ENCODE results near the gene EPB41. TPM values are rescaled to one million over a fixed set of nuclear protein-coding genes. Genes with fewer than 3 reads are reported as not detected.

EPB41 gene
- polyA plus RNA-seq, 2 of the 4 experiments (the other 2 are of a cell fraction) = 4.9 to 12.8 TPM

DNA sequence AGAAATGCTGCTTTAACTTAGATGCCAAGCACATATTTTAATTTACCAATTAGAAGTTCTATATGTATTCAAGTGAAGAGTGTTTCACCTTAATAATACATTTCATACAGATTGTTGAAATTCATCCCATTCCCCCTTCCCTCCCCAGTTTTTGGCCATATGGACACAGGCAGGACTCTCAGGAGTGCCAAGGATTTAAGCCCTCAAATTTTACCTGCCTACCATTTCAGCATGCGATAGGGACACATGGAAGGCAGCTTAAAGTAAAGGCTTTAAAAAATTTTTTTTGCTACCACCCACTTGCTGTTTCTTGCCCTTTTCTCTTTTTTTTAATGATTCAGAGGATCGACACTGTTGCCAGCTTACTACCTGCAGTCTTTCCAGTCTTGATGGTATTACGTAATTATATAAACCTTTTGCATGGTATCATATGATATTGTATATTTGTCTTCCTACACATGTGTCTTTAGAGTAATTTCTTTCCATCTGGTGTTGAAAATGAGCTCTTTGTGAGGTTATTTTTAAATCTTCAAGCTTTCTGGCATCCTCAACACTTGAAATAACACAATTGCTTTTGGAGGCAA is 7.0 kb downstream of the EPB41 start:
- ATAC-seq (no peak), FAIRE-seq (no peak), DNase-seq (ENCODE audit: low read depth in 1 of 2, low spot score in 1 of 2) (no peak)
- ChIA-PET POLR2A (no interaction called here), CTCF (no interaction called here)
- no peak overlapping the region for H3K27ac ChIP-seq
- H3K4me2 ChIP-seq = no peak overlapping the region
- no peaks in the 10 kb centered on the region for H3K9me3 ChIP-seq
- 88% methylated on average over 3 of the region's 3 CpGs for WGBS (ENCODE audit: missing lambda C conversion rate)
- no peak overlapping the region for H3K4me3 ChIP-seq
- TF ChIP-seq, protein P1, sequence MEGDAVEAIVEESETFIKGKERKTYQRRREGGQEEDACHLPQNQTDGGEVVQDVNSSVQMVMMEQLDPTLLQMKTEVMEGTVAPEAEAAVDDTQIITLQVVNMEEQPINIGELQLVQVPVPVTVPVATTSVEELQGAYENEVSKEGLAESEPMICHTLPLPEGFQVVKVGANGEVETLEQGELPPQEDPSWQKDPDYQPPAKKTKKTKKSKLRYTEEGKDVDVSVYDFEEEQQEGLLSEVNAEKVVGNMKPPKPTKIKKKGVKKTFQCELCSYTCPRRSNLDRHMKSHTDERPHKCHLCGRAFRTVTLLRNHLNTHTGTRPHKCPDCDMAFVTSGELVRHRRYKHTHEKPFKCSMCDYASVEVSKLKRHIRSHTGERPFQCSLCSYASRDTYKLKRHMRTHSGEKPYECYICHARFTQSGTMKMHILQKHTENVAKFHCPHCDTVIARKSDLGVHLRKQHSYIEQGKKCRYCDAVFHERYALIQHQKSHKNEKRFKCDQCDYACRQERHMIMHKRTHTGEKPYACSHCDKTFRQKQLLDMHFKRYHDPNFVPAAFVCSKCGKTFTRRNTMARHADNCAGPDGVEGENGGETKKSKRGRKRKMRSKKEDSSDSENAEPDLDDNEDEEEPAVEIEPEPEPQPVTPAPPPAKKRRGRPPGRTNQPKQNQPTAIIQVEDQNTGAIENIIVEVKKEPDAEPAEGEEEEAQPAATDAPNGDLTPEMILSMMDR (IDR thresholded peaks at IDR 0.05) = no peak
- TF ChIP-seq BHLHE40 (IDR thresholded peaks at IDR 0.05; ENCODE audit: low read depth, low read length) (no peak), TP53 (CRISPR knock-in tag; IDR thresholded peaks at IDR 0.05) (no peak), SMC3 (IDR thresholded peaks at IDR 0.05) (no peak), CBX8 (IDR thresholded peaks at IDR 0.05) (no peak), HEYL (CRISPR knock-in tag; IDR thresholded peaks at IDR 0.05) (no peak), PHF8 (IDR thresholded peaks at IDR 0.05; ENCODE audit: borderline replicate concordance, low read depth) (no peak), RNF2 (IDR thresholded peaks at IDR 0.05; ENCODE audit: borderline replicate concordance, low read depth) (no peak)
- TF ChIP-seq, protein P2, sequence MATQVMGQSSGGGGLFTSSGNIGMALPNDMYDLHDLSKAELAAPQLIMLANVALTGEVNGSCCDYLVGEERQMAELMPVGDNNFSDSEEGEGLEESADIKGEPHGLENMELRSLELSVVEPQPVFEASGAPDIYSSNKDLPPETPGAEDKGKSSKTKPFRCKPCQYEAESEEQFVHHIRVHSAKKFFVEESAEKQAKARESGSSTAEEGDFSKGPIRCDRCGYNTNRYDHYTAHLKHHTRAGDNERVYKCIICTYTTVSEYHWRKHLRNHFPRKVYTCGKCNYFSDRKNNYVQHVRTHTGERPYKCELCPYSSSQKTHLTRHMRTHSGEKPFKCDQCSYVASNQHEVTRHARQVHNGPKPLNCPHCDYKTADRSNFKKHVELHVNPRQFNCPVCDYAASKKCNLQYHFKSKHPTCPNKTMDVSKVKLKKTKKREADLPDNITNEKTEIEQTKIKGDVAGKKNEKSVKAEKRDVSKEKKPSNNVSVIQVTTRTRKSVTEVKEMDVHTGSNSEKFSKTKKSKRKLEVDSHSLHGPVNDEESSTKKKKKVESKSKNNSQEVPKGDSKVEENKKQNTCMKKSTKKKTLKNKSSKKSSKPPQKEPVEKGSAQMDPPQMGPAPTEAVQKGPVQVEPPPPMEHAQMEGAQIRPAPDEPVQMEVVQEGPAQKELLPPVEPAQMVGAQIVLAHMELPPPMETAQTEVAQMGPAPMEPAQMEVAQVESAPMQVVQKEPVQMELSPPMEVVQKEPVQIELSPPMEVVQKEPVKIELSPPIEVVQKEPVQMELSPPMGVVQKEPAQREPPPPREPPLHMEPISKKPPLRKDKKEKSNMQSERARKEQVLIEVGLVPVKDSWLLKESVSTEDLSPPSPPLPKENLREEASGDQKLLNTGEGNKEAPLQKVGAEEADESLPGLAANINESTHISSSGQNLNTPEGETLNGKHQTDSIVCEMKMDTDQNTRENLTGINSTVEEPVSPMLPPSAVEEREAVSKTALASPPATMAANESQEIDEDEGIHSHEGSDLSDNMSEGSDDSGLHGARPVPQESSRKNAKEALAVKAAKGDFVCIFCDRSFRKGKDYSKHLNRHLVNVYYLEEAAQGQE (IDR thresholded peaks at IDR 0.05) = no peak
- TF ChIP-seq, protein P3, sequence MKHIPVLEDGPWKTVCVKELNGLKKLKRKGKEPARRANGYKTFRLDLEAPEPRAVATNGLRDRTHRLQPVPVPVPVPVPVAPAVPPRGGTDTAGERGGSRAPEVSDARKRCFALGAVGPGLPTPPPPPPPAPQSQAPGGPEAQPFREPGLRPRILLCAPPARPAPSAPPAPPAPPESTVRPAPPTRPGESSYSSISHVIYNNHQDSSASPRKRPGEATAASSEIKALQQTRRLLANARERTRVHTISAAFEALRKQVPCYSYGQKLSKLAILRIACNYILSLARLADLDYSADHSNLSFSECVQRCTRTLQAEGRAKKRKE (CRISPR knock-in tag; IDR thresholded peaks at IDR 0.05; ENCODE audit: low read depth) = no peak
- no peaks in the 10 kb centered on the region for H3K4me1 ChIP-seq

DNA sequence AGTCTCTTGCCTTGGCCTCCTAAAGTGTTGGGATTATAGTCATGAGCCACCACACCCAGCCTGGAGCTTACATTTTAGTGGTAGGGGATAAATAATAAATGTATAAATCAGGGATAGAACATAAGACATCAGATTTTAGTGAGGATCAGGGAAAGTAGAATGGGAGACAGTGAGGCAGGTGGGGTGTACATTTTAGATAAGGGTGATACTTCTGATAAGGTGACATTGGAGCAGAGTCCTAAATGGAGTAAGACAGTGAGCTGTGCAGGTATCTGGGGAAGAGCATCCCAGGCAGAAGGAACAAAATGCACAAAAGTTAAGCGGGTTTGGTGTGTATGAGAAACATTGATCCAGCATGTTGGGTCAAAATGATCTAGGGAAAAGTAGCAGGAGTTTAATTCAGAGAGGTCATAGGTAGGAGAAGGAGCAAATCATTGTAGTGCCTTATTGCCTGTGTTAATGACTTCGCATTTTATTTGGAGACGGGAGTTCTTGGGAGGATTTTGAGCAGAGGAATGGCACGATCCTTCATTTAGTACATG is 11.1 kb downstream of the EPB41 start:
- ChIA-PET CTCF (no interaction called here), POLR2A (no interaction called here)
- no peak for DNase-seq (ENCODE audit: low read depth in 1 of 2, low spot score in 1 of 2)
- ATAC-seq = no peak
- WGBS (ENCODE audit: missing lambda C conversion rate) = 91% methylated on average over 4 of the region's 4 CpGs
- H3K27ac ChIP-seq = no peak overlapping the region
- H3K4me1 ChIP-seq = peaks cover 21% of the 10 kb centered on the region
- H3K9me3 ChIP-seq = no peaks in the 10 kb centered on the region
- H3K4me3 ChIP-seq = no peak overlapping the region
- FAIRE-seq = no peak
- H3K4me2 ChIP-seq = no peak overlapping the region
- no peak for TF ChIP-seq PHF8 (IDR thresholded peaks at IDR 0.05; ENCODE audit: borderline replicate concordance, low read depth)
- TF ChIP-seq FOSL2 (IDR thresholded peaks at IDR 0.05) = no peak
- no peak for TF ChIP-seq FOSL2 (CRISPR knock-in tag; IDR thresholded peaks at IDR 0.05)
- TF ChIP-seq, protein P4, sequence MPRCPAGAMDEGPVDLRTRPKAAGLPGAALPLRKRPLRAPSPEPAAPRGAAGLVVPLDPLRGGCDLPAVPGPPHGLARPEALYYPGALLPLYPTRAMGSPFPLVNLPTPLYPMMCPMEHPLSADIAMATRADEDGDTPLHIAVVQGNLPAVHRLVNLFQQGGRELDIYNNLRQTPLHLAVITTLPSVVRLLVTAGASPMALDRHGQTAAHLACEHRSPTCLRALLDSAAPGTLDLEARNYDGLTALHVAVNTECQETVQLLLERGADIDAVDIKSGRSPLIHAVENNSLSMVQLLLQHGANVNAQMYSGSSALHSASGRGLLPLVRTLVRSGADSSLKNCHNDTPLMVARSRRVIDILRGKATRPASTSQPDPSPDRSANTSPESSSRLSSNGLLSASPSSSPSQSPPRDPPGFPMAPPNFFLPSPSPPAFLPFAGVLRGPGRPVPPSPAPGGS (IDR thresholded peaks at IDR 0.05) = no peak
- TF ChIP-seq JUNB (IDR thresholded peaks at IDR 0.05) = no peak
- TF ChIP-seq, protein P5, sequence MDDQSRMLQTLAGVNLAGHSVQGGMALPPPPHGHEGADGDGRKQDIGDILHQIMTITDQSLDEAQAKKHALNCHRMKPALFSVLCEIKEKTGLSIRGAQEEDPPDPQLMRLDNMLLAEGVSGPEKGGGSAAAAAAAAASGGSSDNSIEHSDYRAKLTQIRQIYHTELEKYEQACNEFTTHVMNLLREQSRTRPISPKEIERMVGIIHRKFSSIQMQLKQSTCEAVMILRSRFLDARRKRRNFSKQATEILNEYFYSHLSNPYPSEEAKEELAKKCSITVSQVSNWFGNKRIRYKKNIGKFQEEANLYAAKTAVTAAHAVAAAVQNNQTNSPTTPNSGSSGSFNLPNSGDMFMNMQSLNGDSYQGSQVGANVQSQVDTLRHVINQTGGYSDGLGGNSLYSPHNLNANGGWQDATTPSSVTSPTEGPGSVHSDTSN (IDR thresholded peaks at IDR 0.05) = no peak
- TF ChIP-seq RCOR1 (IDR thresholded peaks at IDR 0.05; ENCODE audit: low read depth, low read length) = no peak
- TF ChIP-seq NR3C1 (IDR thresholded peaks at IDR 0.05) = no peak
- TF ChIP-seq RARB (CRISPR knock-in tag; IDR thresholded peaks at IDR 0.05) = no peak
- no peak for TF ChIP-seq HOXB13 (CRISPR knock-in tag; IDR thresholded peaks at IDR 0.05; ENCODE audit: low read depth)
- TF ChIP-seq RNF2 (IDR thresholded peaks at IDR 0.05; ENCODE audit: borderline replicate concordance, low read depth) = no peak
- TF ChIP-seq, protein P2 (IDR thresholded peaks at IDR 0.05) = no peak
- TF ChIP-seq CBX2 (IDR thresholded peaks at IDR 0.05; ENCODE audit: borderline replicate concordance, low read depth) = no peak
- TF ChIP-seq, protein P1 (IDR thresholded peaks at IDR 0.05) = no peak

Measured in A549 (cell line).